Measurements from ENCODE around the gene TAC1. TPM values are rescaled to one million over a fixed set of nuclear protein-coding genes. Genes with fewer than 3 reads are reported as not detected.
A peak's percentile ranks its signal among the peaks of the same experiment; 100 is the strongest.

Gene TAC1
- total and polyA plus RNA-seq, 2 donors from 2014 or later = 2.0 to 10.9 TPM

GRCh38 chr7:97732565-97733275, 834 bp downstream of the TAC1 start:
- Histone ChIP-seq H3K27me3 (ENCODE audit: control insufficient read depth, insufficient read depth, low read length) (peaks cover 30% of the 10 kb centered on the region), H3K36me3 (ENCODE audit: control insufficient read depth in 2 of 3, insufficient read depth in 3 of 3, low read length in 3 of 3) (no peaks in the 10 kb centered on the region), H3K9me3 (ENCODE audit: control insufficient read depth in 2 of 3, insufficient read depth in 1 of 3, low read length in 3 of 3) (no peaks in the 10 kb centered on the region), H3K4me3 (ENCODE audit: low read length in 3 of 3) (peak overlapping the region in 1 of 3 donors; percentile 32), H3K4me1 (ENCODE audit: control insufficient read depth in 2 of 3, insufficient read depth in 2 of 3, low read depth in 1 of 3, low read length in 3 of 3) (peaks cover 0 to 7% (median 0%) of the 10 kb centered on the region in 3 donors), H3K9ac (ENCODE audit: low read length in 3 of 3) (no peak overlapping the region), H3K27ac (ENCODE audit: low read depth in 2 of 2, low read length in 2 of 2) (no peak overlapping the region)
- FAIRE-seq = no peak
- intact Hi-C loops (cut with DNase I) = no loop called here
- peak in 3 of 5 donors; percentile 28 to 65 (median 44) for DNase-seq
- no peak for TF ChIP-seq CTCF (IDR thresholded peaks at IDR 0.05; ENCODE audit: borderline replicate concordance, extremely low read depth, insufficient read depth)

GRCh38 chr7:97733276-97734161, 1.6 kb downstream of the TAC1 start:
- Histone ChIP-seq H3K27me3 (ENCODE audit: control insufficient read depth, insufficient read depth, low read length) (peaks cover 30% of the 10 kb centered on the region), H3K9ac (ENCODE audit: low read length in 3 of 3) (no peak overlapping the region), H3K27ac (ENCODE audit: low read depth in 2 of 2, low read length in 2 of 2) (no peak overlapping the region), H3K36me3 (ENCODE audit: control insufficient read depth in 2 of 3, insufficient read depth in 3 of 3, low read length in 3 of 3) (no peaks in the 10 kb centered on the region), H3K4me1 (ENCODE audit: control insufficient read depth in 2 of 3, insufficient read depth in 2 of 3, low read depth in 1 of 3, low read length in 3 of 3) (peaks cover 0 to 7% (median 0%) of the 10 kb centered on the region in 3 donors), H3K4me3 (ENCODE audit: low read length in 3 of 3) (peak overlapping the region in 2 of 3 donors; percentile 17 to 32), H3K9me3 (ENCODE audit: control insufficient read depth in 2 of 3, insufficient read depth in 1 of 3, low read length in 3 of 3) (no peaks in the 10 kb centered on the region)
- FAIRE-seq (no peak), DNase-seq (peak; percentile 33 to 73 (median 52))
- TF ChIP-seq CTCF (IDR thresholded peaks at IDR 0.05; ENCODE audit: borderline replicate concordance, extremely low read depth, insufficient read depth) = no peak
- intact Hi-C loops (cut with DNase I) = no loop called here

GRCh38 chr7:97734255-97734654, 2.4 kb downstream of the TAC1 start:
- FAIRE-seq = no peak
- Histone ChIP-seq H3K36me3 (ENCODE audit: control insufficient read depth in 2 of 3, insufficient read depth in 3 of 3, low read length in 3 of 3) (no peaks in the 10 kb centered on the region), H3K9me3 (ENCODE audit: control insufficient read depth in 2 of 3, insufficient read depth in 1 of 3, low read length in 3 of 3) (no peaks in the 10 kb centered on the region), H3K27ac (ENCODE audit: low read depth in 2 of 2, low read length in 2 of 2) (no peak overlapping the region), H3K4me1 (ENCODE audit: control insufficient read depth in 2 of 3, insufficient read depth in 2 of 3, low read depth in 1 of 3, low read length in 3 of 3) (peaks cover 0 to 7% (median 0%) of the 10 kb centered on the region in 3 donors), H3K4me3 (ENCODE audit: low read length in 3 of 3) (peak overlapping the region in 1 of 3 donors; percentile 17), H3K9ac (ENCODE audit: low read length in 3 of 3) (no peak overlapping the region), H3K27me3 (ENCODE audit: control insufficient read depth, insufficient read depth, low read length) (peaks cover 30% of the 10 kb centered on the region)
- no peak for TF ChIP-seq CTCF (IDR thresholded peaks at IDR 0.05; ENCODE audit: borderline replicate concordance, extremely low read depth, insufficient read depth)
- intact Hi-C loops (cut with DNase I) = no loop called here
- no peak for DNase-seq
